ENCODE results near the gene TDP2.

- no peak for TF ChIP-seq CTCF (IDR thresholded peaks at IDR 0.05)
- TF ChIP-seq POLR2A (IDR thresholded peaks at IDR 0.05): no peak
These were observed 7.1 kb downstream of the TDP2 start for GRCh38 chr6:24659561-24659960.
